Choroid plexus epithelial cell (primary cell): ENCODE data around the gene PCBP3.

Source experiments
- DNase-seq: peaks from one replicate; pipeline ENCODE4 v3.0.0-alpha.2; 2010; ENCODE audit warnings: low read depth
- H3K4me3 ChIP-seq: 2 replicates; pipeline ENCODE4 v1.5.1; 2011; ENCODE audit warnings: low read depth, mild to moderate bottlenecking, control low read depth, low read length, moderate library complexity
- CTCF ChIP-seq: conservative IDR thresholded peaks from 2 replicates; pipeline ENCODE4 v1.5.1; 2011; ENCODE audit warnings: low read depth, mild to moderate bottlenecking, control low read depth, inconsistent platforms, low read length, moderate library complexity

Gene PCBP3

GRCh38 chr21:45872471-45872870 is 228.9 kb downstream of the PCBP3 start:
- DNase-seq: no peak
- no peak for TF ChIP-seq CTCF
- no peak overlapping the region for H3K4me3 ChIP-seq

GRCh38 chr21:45872902-45873301 is 229.4 kb downstream of the PCBP3 start:
- no peak for TF ChIP-seq CTCF
- no peak overlapping the region for H3K4me3 ChIP-seq
- no peak for DNase-seq

- H3K4me3 ChIP-seq: no peak overlapping the region
- no peak for DNase-seq
- TF ChIP-seq CTCF: no peak
Measured at GRCh38 chr21:45873418-45873817, 229.9 kb downstream of the PCBP3 start.

- DNase-seq: no peak
- no peak for TF ChIP-seq CTCF
- H3K4me3 ChIP-seq: no peak overlapping the region
Measured at GRCh38 chr21:45873866-45874265, 230.3 kb downstream of the PCBP3 start.

GRCh38 chr21:45874716-45875415 is 231.3 kb downstream of the PCBP3 start:
- no peak for TF ChIP-seq CTCF
- peak; percentile 98 for DNase-seq
- H3K4me3 ChIP-seq: peak overlapping the region; percentile 41

GRCh38 chr21:45875416-45875760 is 231.9 kb downstream of the PCBP3 start:
- no peak for DNase-seq
- no peak overlapping the region for H3K4me3 ChIP-seq
- no peak for TF ChIP-seq CTCF

GRCh38 chr21:45875881-45876280 is 232.4 kb downstream of the PCBP3 start:
- H3K4me3 ChIP-seq: no peak overlapping the region
- no peak for DNase-seq
- no peak for TF ChIP-seq CTCF
